ENCODE measurements around the gene CYP19A1.
A peak's percentile ranks its signal among the peaks of the same experiment; 100 is the strongest.

The CYP19A1 gene

GRCh38 chr15:51185213-51186159 is 152.9 kb downstream of the CYP19A1 start:
- no peak for DNase-seq (ENCODE audit: low read depth in 2 of 2)

- no peak for DNase-seq (ENCODE audit: low read depth in 2 of 2)
Observed at GRCh38 chr15:51184627-51185026, 153.8 kb downstream of the CYP19A1 start.

GRCh38 chr15:51183076-51183475 is 155.3 kb downstream of the CYP19A1 start:
- no peak for DNase-seq (ENCODE audit: low read depth in 2 of 2)

GRCh38 chr15:51181905-51182304 is 156.5 kb downstream of the CYP19A1 start:
- no peak for DNase-seq (ENCODE audit: low read depth in 2 of 2)

GRCh38 chr15:51181221-51181620 is 157.2 kb downstream of the CYP19A1 start:
- DNase-seq (ENCODE audit: low read depth in 2 of 2): no peak

GRCh38 chr15:51180534-51180933 is 157.9 kb downstream of the CYP19A1 start:
- DNase-seq (ENCODE audit: low read depth in 2 of 2): no peak

GRCh38 chr15:51180011-51180410 is 158.4 kb downstream of the CYP19A1 start:
- DNase-seq (ENCODE audit: low read depth in 2 of 2): no peak

- no peak for DNase-seq (ENCODE audit: low read depth in 2 of 2)
Observed at GRCh38 chr15:51172193-51172592, 166.2 kb downstream of the CYP19A1 start.

GRCh38 chr15:51171634-51171932 is 166.8 kb downstream of the CYP19A1 start:
- DNase-seq (ENCODE audit: low read depth in 2 of 2): no peak

- no peak for DNase-seq (ENCODE audit: low read depth in 2 of 2)
Observed at GRCh38 chr15:51170882-51171633, 167.3 kb downstream of the CYP19A1 start.

- DNase-seq (ENCODE audit: low read depth in 2 of 2): no peak
Observed at GRCh38 chr15:51168700-51169099, 169.7 kb downstream of the CYP19A1 start.

- DNase-seq (ENCODE audit: low read depth in 2 of 2): no peak
Observed at GRCh38 chr15:51163843-51164242, 174.6 kb downstream of the CYP19A1 start.

- peak; percentile 21 to 34 for DNase-seq (ENCODE audit: low read depth in 2 of 2)
Observed at GRCh38 chr15:51162865-51163762, 175.3 kb downstream of the CYP19A1 start.

GRCh38 chr15:51161491-51162220 is 176.7 kb downstream of the CYP19A1 start:
- no peak for DNase-seq (ENCODE audit: low read depth in 2 of 2)

- DNase-seq (ENCODE audit: low read depth in 2 of 2): no peak
Observed at GRCh38 chr15:51160484-51160883, 177.9 kb downstream of the CYP19A1 start.
